ENCODE data around the gene DPP6.

DPP6 gene

GRCh38 chr7:154744861-154745258, 692.7 kb downstream of the DPP6 start:
- no peak for DNase-seq

GRCh38 chr7:154746571-154747360, 694.6 kb downstream of the DPP6 start:
- no peak for DNase-seq

GRCh38 chr7:154748089-154748786, 696.0 kb downstream of the DPP6 start:
- no peak for DNase-seq

GRCh38 chr7:154750353-154750801, 698.2 kb downstream of the DPP6 start:
- no peak for DNase-seq

GRCh38 chr7:154753226-154753625, 701.0 kb downstream of the DPP6 start:
- no peak for DNase-seq

GRCh38 chr7:154757756-154758155, 705.6 kb downstream of the DPP6 start:
- no peak for DNase-seq

- DNase-seq = no peak
These were observed 707.8 kb downstream of the DPP6 start for GRCh38 chr7:154759989-154760388.

GRCh38 chr7:154765118-154765517, 712.9 kb downstream of the DPP6 start:
- no peak for DNase-seq

- no peak for DNase-seq
These were observed 714.9 kb downstream of the DPP6 start for GRCh38 chr7:154767142-154767541.

- no peak for DNase-seq
These were observed 715.7 kb downstream of the DPP6 start for GRCh38 chr7:154767821-154768415.

GRCh38 chr7:154769001-154769400, 716.8 kb downstream of the DPP6 start:
- no peak for DNase-seq

- DNase-seq = no peak
These were observed 717.3 kb downstream of the DPP6 start for GRCh38 chr7:154769527-154769926.

GRCh38 chr7:154770361-154770760, 718.2 kb downstream of the DPP6 start:
- DNase-seq = no peak

- no peak for DNase-seq
These were observed 718.8 kb downstream of the DPP6 start for GRCh38 chr7:154770962-154771361.

GRCh38 chr7:154774303-154774969, 722.2 kb downstream of the DPP6 start:
- no peak for DNase-seq

GRCh38 chr7:154775681-154776080, 723.5 kb downstream of the DPP6 start:
- DNase-seq = no peak

GRCh38 chr7:154776350-154776749, 724.2 kb downstream of the DPP6 start:
- no peak for DNase-seq

GRCh38 chr7:154777023-154777422, 724.8 kb downstream of the DPP6 start:
- no peak for DNase-seq

GRCh38 chr7:154777489-154777888, 725.3 kb downstream of the DPP6 start:
- DNase-seq = no peak

GRCh38 chr7:154777908-154778307, 725.7 kb downstream of the DPP6 start:
- DNase-seq = no peak

- no peak for DNase-seq
These were observed 729.4 kb downstream of the DPP6 start for GRCh38 chr7:154781369-154782303.

GRCh38 chr7:154783281-154783909, 731.2 kb downstream of the DPP6 start:
- DNase-seq = no peak

All from amniotic stem cell (primary cell).